ENCODE data around the gene C3orf22.

C3orf22 gene

DNA sequence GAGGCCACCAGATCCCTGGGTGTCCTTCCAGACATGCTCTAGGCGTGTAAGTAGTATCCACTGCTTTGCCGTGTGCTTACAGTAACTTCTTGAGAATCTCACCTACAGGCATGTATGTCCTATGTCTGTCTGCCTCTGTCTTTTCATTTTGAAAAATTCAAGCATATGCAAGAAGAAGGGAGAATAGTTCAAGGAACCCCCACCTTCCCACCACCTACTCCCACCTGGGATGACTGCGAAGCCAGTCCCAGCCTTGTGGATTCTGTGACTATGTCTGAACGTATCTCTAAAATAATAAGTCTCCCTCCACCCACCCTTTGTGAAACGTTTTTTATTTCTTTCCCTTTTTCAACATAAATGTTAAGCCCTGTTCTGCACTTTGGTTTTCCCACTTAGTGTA lies 19.8 kb downstream of the C3orf22 start:
- no peak overlapping the region for H3K9ac ChIP-seq (ENCODE audit: low read length)
- no peaks in the 10 kb centered on the region for H4K20me1 ChIP-seq (ENCODE audit: insufficient read depth, low read length)
- TF ChIP-seq EZH2phosphoT487 (IDR thresholded peaks at IDR 0.05; ENCODE audit: low read depth), result no peak
- TF ChIP-seq CTCF (IDR thresholded peaks at IDR 0.05; ENCODE audit: low read depth, low read length), result no peak
- no peaks in the 10 kb centered on the region for H3K9me3 ChIP-seq (ENCODE audit: insufficient read depth, low read length)
- H3K27me3 ChIP-seq (ENCODE audit: low read depth, low read length), result 0 out of 2 replicates have a peak, but pooled peaks cover under 1% of the 10 kb centered on the region
- H3K4me2 ChIP-seq (ENCODE audit: low read length), result no peak overlapping the region
- no peaks in the 10 kb centered on the region for H3K4me1 ChIP-seq (ENCODE audit: low read length)
- H3K4me3 ChIP-seq (ENCODE audit: low read length), result no peak overlapping the region
- H3K79me2 ChIP-seq (ENCODE audit: low read length), result no peaks in the 10 kb centered on the region
- no peaks in the 10 kb centered on the region for H3K36me3 ChIP-seq (replicated peaks; ENCODE audit: low read depth, low read length)
- no peak overlapping the region for H3K27ac ChIP-seq (ENCODE audit: low read length)
- H2AFZ ChIP-seq (ENCODE audit: low read depth, low read length), result no peak overlapping the region

- Histone ChIP-seq H3K4me3 (ENCODE audit: low read length) (no peak overlapping the region), H3K79me2 (ENCODE audit: low read length) (no peaks in the 10 kb centered on the region), H3K4me1 (ENCODE audit: low read length) (no peaks in the 10 kb centered on the region), H4K20me1 (ENCODE audit: insufficient read depth, low read length) (no peaks in the 10 kb centered on the region), H3K9me3 (ENCODE audit: insufficient read depth, low read length) (no peaks in the 10 kb centered on the region), H3K36me3 (replicated peaks; ENCODE audit: low read depth, low read length) (no peaks in the 10 kb centered on the region), H3K27me3 (ENCODE audit: low read depth, low read length) (peaks cover 7% of the 10 kb centered on the region; the same call in 1 of the 2 replicates), H3K27ac (ENCODE audit: low read length) (no peak overlapping the region), H2AFZ (ENCODE audit: low read depth, low read length) (no peak overlapping the region), H3K9ac (ENCODE audit: low read length) (no peak overlapping the region), H3K4me2 (ENCODE audit: low read length) (no peak overlapping the region)
- TF ChIP-seq EZH2phosphoT487 (IDR thresholded peaks at IDR 0.05; ENCODE audit: low read depth), result no peak
- TF ChIP-seq CTCF (IDR thresholded peaks at IDR 0.05; ENCODE audit: low read depth, low read length), result no peak
Observed at GRCh38 chr3:126538316-126538715, 20.4 kb downstream of the C3orf22 start.

DNA sequence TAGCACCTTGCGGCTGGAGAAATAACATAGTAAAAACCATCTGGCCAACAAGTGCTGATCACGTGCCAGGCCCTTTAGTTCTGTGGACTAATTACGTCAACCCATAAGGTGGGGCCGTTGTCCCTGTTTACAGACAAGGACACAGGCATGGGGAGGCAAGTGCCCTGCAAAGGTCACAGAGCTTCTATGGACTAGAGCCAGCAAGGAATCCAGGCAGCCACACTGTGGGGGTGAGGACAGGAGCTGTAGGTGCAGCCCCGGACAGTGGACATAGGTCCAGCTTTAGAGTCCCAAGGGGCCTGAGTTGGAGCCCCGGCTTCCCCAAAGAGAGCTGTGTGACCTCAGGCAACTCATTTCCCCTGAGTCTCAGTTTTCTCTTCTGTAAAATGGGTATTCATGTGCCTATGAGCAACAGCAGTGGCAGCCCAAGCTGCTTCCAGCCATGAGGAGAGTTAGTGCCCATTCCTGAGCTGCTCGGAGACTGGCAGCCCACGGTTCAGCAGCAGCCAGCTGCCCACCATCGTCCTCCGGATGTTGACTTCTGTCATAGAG lies 20.9 kb downstream of the C3orf22 start:
- H3K4me3 ChIP-seq (ENCODE audit: low read length), result no peak overlapping the region
- no peak overlapping the region for H2AFZ ChIP-seq (ENCODE audit: low read depth, low read length)
- H3K79me2 ChIP-seq (ENCODE audit: low read length), result no peaks in the 10 kb centered on the region
- no peak for TF ChIP-seq EZH2phosphoT487 (IDR thresholded peaks at IDR 0.05; ENCODE audit: low read depth)
- TF ChIP-seq CTCF (IDR thresholded peaks at IDR 0.05; ENCODE audit: low read depth, low read length), result no peak
- no peak overlapping the region for H3K9ac ChIP-seq (ENCODE audit: low read length)
- H3K36me3 ChIP-seq (replicated peaks; ENCODE audit: low read depth, low read length), result no peaks in the 10 kb centered on the region
- H4K20me1 ChIP-seq (ENCODE audit: insufficient read depth, low read length), result no peaks in the 10 kb centered on the region
- no peak overlapping the region for H3K4me2 ChIP-seq (ENCODE audit: low read length)
- no peak overlapping the region for H3K27ac ChIP-seq (ENCODE audit: low read length)
- H3K4me1 ChIP-seq (ENCODE audit: low read length), result no peaks in the 10 kb centered on the region
- no peaks in the 10 kb centered on the region for H3K9me3 ChIP-seq (ENCODE audit: insufficient read depth, low read length)
- H3K27me3 ChIP-seq (ENCODE audit: low read depth, low read length), result peaks cover 10% of the 10 kb centered on the region; the same call in 1 of the 2 replicates

DNA sequence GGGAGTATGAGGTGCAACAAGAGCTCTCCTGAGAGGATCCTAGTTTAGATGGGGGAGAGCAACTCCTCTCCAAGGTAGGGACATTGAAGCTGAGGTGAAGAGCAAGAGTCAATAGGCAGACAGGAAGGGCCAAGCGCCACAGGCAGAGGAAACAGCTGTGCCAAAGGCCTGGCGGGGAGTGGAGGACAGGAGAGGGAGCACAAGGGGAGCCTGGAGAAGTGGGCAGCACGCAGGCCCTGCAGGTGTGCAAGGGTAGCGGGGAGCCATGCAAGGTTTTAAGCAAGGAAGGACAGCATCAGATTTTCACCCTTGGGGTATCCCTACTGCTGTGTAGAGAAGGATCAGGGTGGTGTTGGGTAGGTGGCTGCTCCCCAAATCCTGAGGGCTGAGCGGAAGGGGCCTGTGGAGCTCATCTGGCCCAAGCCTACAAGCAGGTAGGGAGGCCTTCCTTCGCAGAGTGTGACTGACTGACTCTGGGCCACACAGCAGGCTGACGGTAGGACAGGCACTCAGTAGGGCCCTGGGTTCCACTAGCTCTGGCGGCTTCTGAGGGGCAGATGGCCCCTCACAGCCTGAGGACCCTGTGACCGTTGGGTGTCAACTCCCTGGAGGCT lies 21.5 kb downstream of the C3orf22 start:
- no peak overlapping the region for H3K4me2 ChIP-seq (ENCODE audit: low read length)
- H3K9me3 ChIP-seq (ENCODE audit: insufficient read depth, low read length), result no peaks in the 10 kb centered on the region
- H2AFZ ChIP-seq (ENCODE audit: low read depth, low read length), result no peak overlapping the region
- no peaks in the 10 kb centered on the region for H3K79me2 ChIP-seq (ENCODE audit: low read length)
- peaks cover 15% of the 10 kb centered on the region for H3K27me3 ChIP-seq (ENCODE audit: low read depth, low read length)
- TF ChIP-seq CTCF (IDR thresholded peaks at IDR 0.05; ENCODE audit: low read depth, low read length) (no peak), EZH2phosphoT487 (IDR thresholded peaks at IDR 0.05; ENCODE audit: low read depth) (no peak)
- H4K20me1 ChIP-seq (ENCODE audit: insufficient read depth, low read length), result no peaks in the 10 kb centered on the region
- no peaks in the 10 kb centered on the region for H3K4me1 ChIP-seq (ENCODE audit: low read length)
- H3K4me3 ChIP-seq (ENCODE audit: low read length), result no peak overlapping the region
- H3K27ac ChIP-seq (ENCODE audit: low read length), result no peak overlapping the region
- H3K36me3 ChIP-seq (replicated peaks; ENCODE audit: low read depth, low read length), result no peaks in the 10 kb centered on the region
- no peak overlapping the region for H3K9ac ChIP-seq (ENCODE audit: low read length)
